SHP77 treated with DMSO at 0.1 percent for 48 hours (cell line): ENCODE data around the gene CCDC82.

Experiments used
- DNase-seq: peaks from one replicate; lab custom pipeline; 2025; lab: John Stamatoyannopoulos, UW

CCDC82 gene

DNA sequence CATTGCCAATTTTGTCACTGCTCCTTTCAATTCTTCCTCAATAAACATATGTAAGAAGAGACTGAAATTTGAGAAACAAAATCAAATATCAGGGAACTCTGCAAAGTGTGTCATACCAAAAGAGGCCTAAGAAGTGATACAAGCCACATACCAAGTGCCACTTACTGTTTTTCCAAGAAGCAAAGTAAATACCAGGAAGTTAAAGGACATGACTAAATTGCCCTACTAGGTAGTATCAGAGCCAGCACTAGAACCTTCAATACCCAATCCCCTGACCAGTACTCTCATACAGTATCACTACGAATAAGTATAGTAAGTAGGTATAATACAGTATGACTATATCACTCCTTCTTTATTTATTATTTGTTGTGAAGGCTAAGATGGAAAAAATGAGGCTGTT is 60.3 kb downstream of the CCDC82 start:
- DNase-seq = no peak

GRCh38 chr11:96328395-96329010 is 61.2 kb downstream of the CCDC82 start:
- DNase-seq = no peak

DNA sequence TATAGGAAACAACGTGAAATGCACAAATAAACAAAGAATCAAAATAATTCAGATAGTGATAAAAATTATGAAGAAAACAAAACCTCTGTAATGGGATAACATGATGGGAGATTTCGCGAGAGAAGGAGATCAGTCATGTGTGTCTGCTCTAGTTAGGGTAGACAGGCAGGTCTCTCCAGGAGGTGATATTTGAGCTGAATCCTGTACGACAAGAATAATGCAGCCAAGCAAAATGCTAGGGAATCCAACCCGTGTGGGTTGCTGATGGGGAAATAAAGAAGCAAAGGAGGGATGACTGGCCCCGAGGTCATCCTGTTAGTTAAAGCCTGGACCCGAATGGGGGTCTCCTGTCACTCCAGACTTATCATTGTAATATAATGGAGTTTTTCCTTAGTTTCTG is 62.8 kb downstream of the CCDC82 start:
- DNase-seq = no peak

DNA sequence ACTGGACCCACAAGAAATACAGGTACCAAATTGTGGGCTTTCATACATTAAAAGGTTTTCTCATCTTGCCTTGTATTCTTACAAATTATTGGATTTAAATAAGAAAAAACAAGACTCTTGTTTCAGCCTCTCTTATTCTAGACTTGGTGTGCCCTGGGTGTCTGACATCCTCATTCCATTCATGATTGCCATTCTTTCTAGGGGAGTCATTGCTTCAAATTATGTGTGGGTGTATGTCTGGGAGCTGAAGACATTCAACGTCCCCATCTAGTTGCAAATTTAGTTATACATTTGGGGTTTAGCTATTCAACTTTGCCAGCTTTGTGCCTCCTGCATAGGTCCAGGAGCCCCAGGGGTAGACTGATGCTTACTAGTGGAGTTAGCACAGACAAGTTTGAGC is 64.8 kb downstream of the CCDC82 start:
- no peak for DNase-seq

DNA sequence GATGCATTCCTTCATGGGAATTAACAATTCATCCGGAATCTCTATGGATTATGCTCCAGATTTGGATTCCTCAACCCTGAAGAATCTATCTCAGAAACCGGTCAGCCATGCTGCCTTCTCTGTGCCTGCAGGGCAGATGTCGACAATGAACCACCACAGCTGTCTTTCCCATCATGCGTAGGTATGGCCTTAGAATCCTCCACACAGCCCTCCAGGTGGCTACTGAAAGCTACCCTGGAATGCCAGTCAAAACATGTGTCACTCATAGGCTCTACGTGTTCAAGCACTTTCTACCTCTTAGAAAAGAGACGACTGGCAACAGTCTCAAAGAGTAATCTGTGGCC is 66.1 kb downstream of the CCDC82 start:
- no peak for DNase-seq

GRCh38 chr11:96322775-96323641 is 66.7 kb downstream of the CCDC82 start:
- no peak for DNase-seq

DNA sequence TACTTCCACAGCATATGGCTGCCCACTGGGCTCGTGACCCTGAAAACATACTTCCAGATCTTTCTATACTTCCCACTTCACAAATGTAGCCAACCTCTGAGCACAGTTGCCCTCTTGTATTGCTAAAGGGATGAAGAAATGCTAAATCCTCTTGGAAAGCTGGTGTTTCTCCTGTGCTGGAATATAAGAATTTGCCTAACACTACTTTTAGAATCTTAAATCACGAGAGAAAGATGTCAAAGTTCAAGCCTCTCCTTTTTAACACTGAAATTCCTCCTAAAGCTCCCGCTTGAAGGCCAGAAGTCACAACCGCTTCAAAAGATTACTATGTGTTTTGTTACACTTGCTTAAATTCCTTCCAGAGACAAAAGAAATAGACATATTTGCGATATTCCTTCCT is 68.6 kb downstream of the CCDC82 start:
- no peak for DNase-seq

DNA sequence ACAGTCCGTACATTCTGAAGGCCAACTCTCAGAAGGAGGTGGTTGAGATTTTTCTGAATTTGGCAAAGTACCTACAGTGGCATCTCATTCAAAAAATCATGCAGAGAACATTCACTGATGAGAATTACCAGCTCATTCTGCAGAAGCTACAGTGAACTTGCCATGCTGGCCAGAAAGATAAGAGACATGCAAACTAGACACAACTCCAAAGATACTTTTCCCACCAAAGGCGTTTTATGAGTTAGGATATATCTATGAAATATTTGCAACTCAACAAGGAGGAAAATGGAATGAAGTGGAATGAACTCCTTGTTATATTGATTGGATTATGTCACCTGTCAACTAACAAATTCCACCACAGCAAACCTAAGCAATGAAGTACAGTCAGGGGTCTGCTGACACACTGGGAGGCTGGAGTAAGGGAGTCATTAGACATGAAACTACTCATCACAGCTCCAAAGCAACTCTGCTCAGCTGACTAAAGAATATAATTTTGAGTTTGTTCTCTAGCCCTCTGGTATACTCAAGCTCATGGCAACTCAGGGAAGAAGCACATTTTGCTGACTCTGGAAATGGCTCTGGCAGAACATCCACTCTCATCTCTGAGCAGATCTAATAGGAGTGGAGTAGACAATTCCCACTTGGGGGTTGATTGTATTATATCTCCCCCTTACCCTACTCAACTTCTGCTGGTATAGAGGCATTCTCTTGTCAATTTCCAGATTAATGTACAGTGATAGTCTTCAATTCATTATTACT is 69.6 kb downstream of the CCDC82 start:
- DNase-seq = no peak

GRCh38 chr11:96318850-96319249 is 70.9 kb downstream of the CCDC82 start:
- DNase-seq = no peak

GRCh38 chr11:96318399-96318798 is 71.3 kb downstream of the CCDC82 start:
- DNase-seq = no peak

DNA sequence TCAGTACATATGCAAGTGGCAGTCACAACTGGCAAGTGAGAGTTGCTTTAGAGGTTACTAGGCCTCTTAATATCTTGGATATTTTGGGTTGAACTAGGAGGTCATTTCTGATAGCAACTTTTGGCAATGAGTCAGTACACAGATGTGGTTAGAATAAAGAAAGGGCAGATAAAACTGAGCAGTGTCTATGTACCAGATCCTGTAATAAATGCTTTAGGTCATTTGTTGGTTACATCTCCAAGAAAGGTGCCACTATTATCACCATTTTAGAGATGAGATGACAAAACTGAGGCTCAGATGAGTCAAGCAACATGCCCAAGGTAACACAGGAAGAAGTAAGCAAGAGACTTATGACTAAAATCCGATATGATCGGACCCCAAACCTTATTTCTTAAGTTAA is 71.7 kb downstream of the CCDC82 start:
- DNase-seq = no peak

GRCh38 chr11:96317571-96317970 is 72.1 kb downstream of the CCDC82 start:
- DNase-seq = no peak

GRCh38 chr11:96316869-96317268 is 72.8 kb downstream of the CCDC82 start:
- no peak for DNase-seq

GRCh38 chr11:96315476-96315875 is 74.2 kb downstream of the CCDC82 start:
- no peak for DNase-seq

DNA sequence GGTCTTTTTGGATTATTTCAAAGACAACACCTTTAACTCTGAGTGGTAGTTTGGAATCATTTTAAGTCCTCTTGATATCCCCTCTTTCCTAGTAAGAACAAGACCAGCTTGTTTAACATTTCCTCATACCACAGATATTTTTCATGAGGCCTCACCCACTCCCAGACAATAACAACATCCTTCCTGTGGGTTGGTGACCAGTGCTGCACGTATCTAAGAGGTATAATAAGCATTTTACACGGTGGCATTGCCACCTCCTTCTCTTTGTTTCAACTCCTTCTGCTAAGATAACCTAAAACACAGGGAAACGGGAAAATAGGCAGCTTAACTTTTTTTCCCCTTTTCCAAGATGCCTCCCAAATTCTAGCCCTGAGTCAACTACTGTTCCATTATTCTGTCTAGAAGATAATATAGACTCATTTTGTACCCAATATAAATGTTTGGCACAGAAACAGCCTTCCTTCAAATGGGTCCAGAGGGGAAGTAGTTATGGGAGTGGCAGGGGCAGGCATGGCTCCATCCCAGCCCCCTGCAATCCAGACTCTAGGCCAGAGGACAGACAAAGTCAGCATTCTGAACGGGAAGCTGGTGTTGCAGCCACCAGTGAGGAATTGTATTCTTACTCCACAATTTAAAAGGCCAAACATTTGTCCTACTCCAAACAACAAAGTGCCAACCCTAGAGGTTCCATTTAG is 75.2 kb downstream of the CCDC82 start:
- DNase-seq = no peak

DNA sequence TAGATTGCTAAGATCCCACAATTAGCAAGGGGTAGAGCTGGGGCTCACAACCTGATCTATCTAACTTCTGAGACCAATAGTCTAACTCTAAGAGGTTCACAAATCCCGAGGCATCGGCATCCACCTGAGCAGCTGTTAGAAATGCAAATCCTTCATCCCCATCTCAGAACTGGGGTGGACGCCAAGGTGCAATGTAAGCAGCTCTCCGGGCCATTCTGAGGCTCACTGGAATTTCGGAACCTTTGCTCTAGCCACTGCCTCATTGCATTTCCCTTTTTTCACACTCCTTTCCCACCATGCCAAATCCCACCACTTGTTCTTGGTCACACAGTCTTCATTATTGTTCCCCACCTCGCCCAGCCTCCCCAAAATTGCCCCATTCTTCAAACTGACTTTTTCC is 76.5 kb downstream of the CCDC82 start:
- no peak for DNase-seq

DNA sequence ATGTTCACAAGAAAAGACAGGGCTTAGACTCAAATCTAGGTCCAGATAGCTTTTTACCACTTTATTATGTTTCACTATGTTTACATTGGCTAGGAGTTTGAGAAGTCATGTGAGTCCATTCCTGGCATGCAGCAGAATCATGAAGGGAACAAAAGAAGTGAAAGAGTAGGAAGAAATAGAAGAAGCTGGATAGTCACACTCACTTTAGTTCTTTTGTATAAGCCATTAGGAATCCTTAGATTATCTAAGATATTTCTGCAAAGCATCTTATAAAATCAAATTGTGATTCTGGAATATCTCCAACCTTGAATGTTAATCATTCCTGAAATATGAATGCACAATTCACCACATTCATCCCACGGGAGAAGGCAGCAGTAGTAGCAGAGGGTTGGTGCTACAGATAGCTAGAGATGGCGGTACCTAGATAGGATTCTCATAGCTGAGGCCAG is 78.6 kb downstream of the CCDC82 start:
- DNase-seq = no peak

- DNase-seq = no peak
Observed at GRCh38 chr11:96310236-96310635, 79.5 kb downstream of the CCDC82 start.

DNA sequence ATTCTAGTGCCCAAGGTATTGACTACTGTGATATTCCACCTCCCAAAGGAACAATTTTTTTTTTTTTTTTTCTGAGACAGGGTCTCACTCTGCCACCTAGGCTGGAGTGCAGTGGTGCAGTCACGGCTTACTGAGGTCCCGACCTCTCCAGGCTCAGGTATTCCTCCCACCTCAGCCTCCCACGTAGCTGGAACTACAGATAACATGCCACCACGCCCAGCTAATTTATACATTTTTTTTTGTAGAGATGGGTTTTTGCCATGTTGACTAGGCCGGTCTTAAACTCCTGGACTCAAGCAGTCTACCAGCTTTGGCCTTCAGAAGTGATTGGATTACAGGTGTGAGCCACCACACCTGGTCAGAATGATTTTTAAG is 80.1 kb downstream of the CCDC82 start:
- no peak for DNase-seq

GRCh38 chr11:96309016-96309642 is 80.6 kb downstream of the CCDC82 start:
- DNase-seq = no peak

- no peak for DNase-seq
Observed at GRCh38 chr11:96307776-96308140, 82.0 kb downstream of the CCDC82 start.
